Mucosa of rectum (tissue), 2 donors: ENCODE measurements around the gene ABR.

Experiments
- H3K27ac ChIP-seq, 2 donors: one replicate each; pipeline ENCODE4 v1.7.0; 2013; ENCODE audit warnings: inconsistent platforms in 2 of 2, low read depth in 2 of 2, low read length in 2 of 2
- H3K27me3 ChIP-seq, 2 donors: one replicate each; pipeline ENCODE4 v1.7.0; 2013; ENCODE audit warnings: low read length in 2 of 2; ENCODE audit not compliant: control insufficient read depth in 2 of 2, insufficient read depth in 2 of 2
- H3K36me3 ChIP-seq, 2 donors: one replicate each; pipeline ENCODE4 v1.7.0; 2013; ENCODE audit warnings: low read length in 2 of 2; ENCODE audit not compliant: control insufficient read depth in 2 of 2, insufficient read depth in 2 of 2
- H3K4me1 ChIP-seq, 2 donors: one replicate each; pipeline ENCODE4 v1.7.0; 2013; ENCODE audit warnings: low read length in 2 of 2, mild to moderate bottlenecking in 1 of 2; ENCODE audit not compliant: control insufficient read depth in 2 of 2, insufficient read depth in 2 of 2
- H3K4me3 ChIP-seq, 2 donors: one replicate each; pipeline ENCODE4 v1.7.0; 2013; ENCODE audit warnings: low read length in 2 of 2
- H3K9ac ChIP-seq, 2 donors: one replicate each; pipeline ENCODE4 v1.7.0; 2013; ENCODE audit warnings: low read length in 2 of 2, low read depth in 1 of 2, mild to moderate bottlenecking in 1 of 2
- H3K9me3 ChIP-seq, 2 donors: one replicate each; pipeline ENCODE4 v1.7.0; 2013; ENCODE audit warnings: low read length in 2 of 2; ENCODE audit not compliant: control insufficient read depth in 2 of 2
- donor health status: healthy.
- donor health status: Normal muscosa, but diverticular disease.

ABR gene

DNA sequence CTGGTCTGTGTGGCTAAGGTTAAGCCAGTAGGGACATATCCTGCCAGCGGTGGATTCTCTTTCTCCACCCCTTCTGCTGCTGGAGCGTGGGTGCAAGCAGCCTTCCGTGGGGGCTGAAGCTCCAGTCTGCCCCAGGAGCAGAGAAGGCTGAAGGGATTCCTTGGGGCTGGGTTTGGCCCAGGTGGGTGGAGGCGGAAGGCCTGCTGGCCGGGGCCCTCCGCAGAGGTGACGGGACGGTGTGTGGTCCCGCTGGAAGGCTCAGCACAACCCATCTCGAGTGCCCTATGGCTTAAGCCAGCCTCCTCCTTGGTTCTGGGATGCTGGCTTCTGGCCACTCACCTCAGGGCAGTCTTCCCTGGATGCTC, 169.7 kb downstream of the ABR start:
- Histone ChIP-seq H3K27ac (no peak overlapping the region), H3K36me3 (peaks cover 64 to 68% of the 10 kb centered on the region in 2 donors), H3K4me3 (no peak overlapping the region), H3K4me1 (peaks cover 3 to 22% of the 10 kb centered on the region in 2 donors), H3K9ac (no peak overlapping the region), H3K27me3 (no peaks in the 10 kb centered on the region), H3K9me3 (no peaks in the 10 kb centered on the region)

DNA sequence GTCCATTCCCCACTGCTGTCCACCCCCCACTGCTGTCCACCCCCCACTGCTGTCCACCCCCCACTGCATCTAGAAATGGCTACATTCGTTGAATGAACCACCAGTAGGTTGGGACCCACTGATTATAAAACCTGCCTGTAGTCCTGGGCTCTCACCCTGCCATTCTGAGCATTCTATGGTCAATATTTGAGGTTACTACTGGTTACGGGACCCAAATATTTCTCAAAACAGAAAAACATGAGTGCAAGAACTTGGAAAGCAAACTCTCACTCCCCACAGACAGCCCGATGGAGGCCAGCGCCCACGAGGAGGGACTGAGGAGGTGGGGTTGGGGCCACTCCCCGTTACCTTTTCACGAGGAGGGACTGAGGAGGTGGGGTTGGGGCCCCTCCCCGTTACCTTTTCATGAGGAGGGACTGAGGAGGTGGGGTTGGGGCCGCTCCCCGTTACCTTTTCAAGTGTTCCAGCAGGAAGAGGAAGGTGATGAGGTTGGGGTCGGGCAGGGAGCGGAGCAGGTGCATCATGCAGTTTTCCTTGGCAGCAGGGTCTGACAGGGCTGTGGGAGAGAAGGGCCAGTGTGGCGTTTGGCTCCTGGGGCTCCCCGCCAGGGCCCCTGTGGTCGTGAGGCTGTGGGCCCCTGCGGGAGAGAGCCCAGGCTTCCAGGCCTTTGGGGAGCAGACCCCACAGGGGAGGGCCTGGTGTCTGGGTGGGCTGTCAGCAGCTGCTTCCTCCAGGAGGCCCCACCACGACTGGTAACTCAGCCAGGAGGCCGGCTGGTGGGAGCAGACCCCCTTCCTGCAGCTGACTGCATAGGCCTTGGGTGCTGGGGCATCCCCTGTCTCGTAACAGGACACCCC, 170.3 kb downstream of the ABR start:
- Histone ChIP-seq H3K36me3 (peaks cover 71 to 74% of the 10 kb centered on the region in 2 donors), H3K27me3 (no peaks in the 10 kb centered on the region), H3K4me3 (no peak overlapping the region), H3K4me1 (peaks cover 3 to 25% of the 10 kb centered on the region in 2 donors), H3K9ac (no peak overlapping the region), H3K9me3 (no peaks in the 10 kb centered on the region), H3K27ac (peak overlapping the region in 1 of 2 donors; percentile 8)

DNA sequence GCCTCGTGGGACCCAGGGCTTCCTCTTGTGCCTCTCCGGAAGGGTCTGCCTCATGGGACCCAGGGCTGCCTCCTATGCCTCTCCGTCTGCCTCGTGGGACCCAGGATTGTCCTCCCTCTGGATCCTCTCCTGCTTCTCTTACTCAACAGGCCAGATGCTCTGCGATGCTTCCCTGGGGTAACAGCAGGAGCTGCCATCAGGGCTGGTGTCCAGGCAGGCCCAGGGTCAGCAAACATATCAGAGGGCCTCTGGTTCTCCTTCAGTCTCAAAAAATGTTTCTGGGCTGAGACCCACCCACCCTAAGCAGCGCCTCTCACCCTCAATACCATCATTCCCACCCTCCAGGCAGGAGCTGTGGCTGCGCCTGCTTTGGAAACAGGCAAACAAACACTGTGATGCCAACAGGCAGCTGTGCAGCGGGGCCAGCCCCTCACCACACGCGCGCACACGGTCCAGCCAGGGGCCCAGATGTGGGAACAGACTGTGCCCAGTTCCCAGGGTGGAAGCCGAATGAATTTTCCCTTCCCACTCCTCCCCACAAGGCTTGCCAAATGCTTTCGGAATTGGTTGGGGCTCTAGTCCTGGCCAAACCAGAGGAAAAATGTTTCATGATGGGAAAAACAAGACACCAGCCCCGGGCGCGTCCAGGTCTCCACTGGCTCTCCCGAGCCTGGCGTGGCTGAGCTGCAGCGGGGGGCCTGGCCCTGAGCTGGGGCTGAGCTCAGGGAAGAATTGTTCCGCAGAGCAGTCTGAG, 171.6 kb downstream of the ABR start:
- no peak overlapping the region for H3K9ac ChIP-seq
- peaks cover 82 to 84% of the 10 kb centered on the region in 2 donors for H3K36me3 ChIP-seq
- peaks cover 6 to 25% of the 10 kb centered on the region in 2 donors for H3K4me1 ChIP-seq
- no peak overlapping the region for H3K4me3 ChIP-seq
- peak overlapping the region in 1 of 2 donors; percentile 45 for H3K27ac ChIP-seq
- no peaks in the 10 kb centered on the region for H3K27me3 ChIP-seq
- no peaks in the 10 kb centered on the region for H3K9me3 ChIP-seq

DNA sequence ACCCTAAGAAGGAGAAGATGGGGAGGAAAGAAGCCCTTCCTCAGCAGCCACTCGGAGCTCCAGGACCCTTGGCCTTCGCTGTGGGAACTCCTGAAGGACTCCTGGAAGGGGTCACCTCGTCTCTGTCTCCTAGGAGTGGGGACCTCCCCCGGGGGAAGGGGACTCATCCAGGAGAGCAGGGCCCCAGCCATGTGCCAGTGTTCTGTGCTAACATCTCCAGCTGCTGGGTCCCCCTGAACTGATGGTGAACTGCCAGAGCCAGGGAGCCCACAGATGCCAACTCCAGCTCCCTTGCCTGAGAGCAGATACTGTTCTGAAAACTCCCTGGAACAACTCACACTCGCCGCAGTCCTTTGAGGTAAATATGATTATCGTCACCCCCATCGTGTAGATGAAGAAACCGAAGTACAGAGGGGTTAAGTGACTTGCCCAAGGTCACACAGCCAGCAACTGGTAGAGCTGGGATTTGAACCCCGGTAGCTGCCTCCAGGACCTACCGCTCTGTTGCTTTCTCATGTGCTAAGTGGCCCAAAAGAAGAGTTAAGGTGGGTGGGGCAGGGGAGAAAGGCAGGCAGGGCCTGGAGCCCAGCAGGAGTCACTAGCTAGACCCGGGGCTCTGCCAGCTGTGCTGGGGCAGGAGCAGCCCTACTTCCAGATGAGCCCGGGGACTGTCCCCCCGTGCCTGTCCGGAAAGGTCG, 172.3 kb downstream of the ABR start:
- H3K4me1 ChIP-seq, result peaks cover 9 to 25% of the 10 kb centered on the region in 2 donors

DNA sequence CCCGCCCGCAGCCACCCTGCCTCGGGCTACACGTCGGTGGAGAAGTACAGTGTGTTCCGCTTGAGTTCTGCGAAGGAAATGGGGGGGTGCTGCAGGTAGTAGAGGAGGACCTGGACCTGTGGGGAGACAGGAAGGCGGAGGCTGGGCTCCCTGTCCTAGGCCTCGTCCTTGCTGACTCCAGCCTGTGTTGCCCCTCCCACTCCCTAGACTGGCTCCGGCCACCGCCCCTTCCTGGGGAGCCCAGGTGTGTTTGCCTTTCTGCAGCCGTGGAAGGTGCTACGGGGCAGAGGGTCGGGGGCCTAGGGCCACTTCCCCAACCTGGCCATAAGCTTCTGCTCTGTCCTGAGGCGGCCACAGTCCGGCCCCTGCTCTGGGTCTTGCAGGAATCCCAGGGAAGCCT, 173.7 kb downstream of the ABR start:
- Histone ChIP-seq H3K27me3 (no peaks in the 10 kb centered on the region), H3K36me3 (peaks cover 87 to 93% of the 10 kb centered on the region in 2 donors), H3K27ac (peak overlapping the region; percentile 52 to 83), H3K4me1 (peaks cover 11 to 29% of the 10 kb centered on the region in 2 donors), H3K9ac (peak overlapping the region in 1 of 2 donors; percentile 35), H3K4me3 (no peak overlapping the region), H3K9me3 (no peaks in the 10 kb centered on the region)

More for the DNA sequence above, 172.3 kb downstream of the ABR start:
- Histone ChIP-seq H3K36me3 (peaks cover 86 to 87% of the 10 kb centered on the region in 2 donors), H3K9ac (no peak overlapping the region), H3K4me3 (no peak overlapping the region), H3K27me3 (no peaks in the 10 kb centered on the region), H3K9me3 (no peaks in the 10 kb centered on the region), H3K27ac (peak overlapping the region in 1 of 2 donors; percentile 45)

DNA sequence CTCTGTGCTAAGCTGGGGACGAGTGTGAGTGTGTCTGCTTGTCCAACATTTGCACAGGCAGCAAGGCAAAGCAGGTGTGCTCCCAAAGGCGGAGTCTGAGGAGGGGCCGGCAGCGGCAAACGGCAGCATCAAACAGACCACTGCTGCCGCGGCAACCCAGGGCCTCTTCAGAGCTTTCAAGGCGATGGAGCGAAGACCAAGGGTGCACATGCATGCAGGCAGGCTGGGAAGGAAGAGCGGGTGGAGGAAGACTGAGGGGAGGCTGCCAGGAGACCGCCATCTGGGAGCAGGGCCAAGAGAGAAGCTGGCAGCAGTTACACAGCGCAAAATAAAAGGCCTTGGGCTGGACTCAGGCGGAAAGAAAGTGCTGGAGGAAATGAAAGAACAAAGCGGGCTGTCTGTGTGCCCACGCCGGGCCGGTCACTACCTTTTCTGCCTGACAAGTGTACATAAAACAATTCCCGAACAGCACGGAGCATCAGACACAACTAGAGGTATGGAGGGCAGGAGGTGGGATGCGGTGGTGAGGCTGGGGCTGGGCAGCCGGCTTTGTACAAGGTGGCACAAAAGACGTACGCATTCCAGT, 174.3 kb downstream of the ABR start:
- peaks cover 88 to 93% of the 10 kb centered on the region in 2 donors for H3K36me3 ChIP-seq
- peak overlapping the region in 1 of 2 donors; percentile 35 for H3K9ac ChIP-seq
- H3K27ac ChIP-seq, result peak overlapping the region; percentile 52 to 83

DNA sequence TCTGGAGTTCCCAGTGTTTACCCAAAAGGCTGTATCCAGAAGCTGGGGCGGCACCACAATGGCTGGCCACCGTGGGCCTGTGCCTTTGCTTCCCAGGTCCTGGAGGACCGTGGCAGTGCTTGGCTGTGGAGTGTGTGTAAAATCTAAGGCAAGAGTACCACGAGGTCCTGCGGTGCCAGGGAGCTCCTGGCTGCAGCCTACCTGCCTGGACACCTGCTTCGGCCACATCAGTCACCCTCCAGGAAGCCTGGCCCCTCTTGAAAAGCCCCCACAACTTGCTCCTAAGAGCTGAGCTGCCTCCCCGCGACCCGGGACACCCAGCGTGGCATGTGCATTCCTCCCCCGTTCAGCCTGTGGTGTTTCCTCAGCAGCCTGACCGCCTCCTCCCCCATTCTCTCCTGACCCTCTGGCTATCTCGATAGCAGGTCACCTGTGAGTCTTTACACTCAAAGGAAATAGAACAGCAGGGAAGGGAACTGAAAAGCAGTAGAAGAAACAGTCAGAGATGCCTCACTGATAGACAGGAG, 174.9 kb downstream of the ABR start:
- H3K36me3 ChIP-seq, result peaks cover 84 to 90% of the 10 kb centered on the region in 2 donors
- H3K9ac ChIP-seq, result no peak overlapping the region
- no peaks in the 10 kb centered on the region for H3K27me3 ChIP-seq
- no peak overlapping the region for H3K4me3 ChIP-seq
- H3K9me3 ChIP-seq, result no peaks in the 10 kb centered on the region
- H3K4me1 ChIP-seq, result peaks cover 11 to 38% of the 10 kb centered on the region in 2 donors
- peak overlapping the region; percentile 39 to 48 for H3K27ac ChIP-seq

More for the DNA sequence above, 174.3 kb downstream of the ABR start:
- Histone ChIP-seq H3K4me1 (peaks cover 11 to 35% of the 10 kb centered on the region in 2 donors), H3K27me3 (no peaks in the 10 kb centered on the region), H3K4me3 (no peak overlapping the region), H3K9me3 (no peaks in the 10 kb centered on the region)

DNA sequence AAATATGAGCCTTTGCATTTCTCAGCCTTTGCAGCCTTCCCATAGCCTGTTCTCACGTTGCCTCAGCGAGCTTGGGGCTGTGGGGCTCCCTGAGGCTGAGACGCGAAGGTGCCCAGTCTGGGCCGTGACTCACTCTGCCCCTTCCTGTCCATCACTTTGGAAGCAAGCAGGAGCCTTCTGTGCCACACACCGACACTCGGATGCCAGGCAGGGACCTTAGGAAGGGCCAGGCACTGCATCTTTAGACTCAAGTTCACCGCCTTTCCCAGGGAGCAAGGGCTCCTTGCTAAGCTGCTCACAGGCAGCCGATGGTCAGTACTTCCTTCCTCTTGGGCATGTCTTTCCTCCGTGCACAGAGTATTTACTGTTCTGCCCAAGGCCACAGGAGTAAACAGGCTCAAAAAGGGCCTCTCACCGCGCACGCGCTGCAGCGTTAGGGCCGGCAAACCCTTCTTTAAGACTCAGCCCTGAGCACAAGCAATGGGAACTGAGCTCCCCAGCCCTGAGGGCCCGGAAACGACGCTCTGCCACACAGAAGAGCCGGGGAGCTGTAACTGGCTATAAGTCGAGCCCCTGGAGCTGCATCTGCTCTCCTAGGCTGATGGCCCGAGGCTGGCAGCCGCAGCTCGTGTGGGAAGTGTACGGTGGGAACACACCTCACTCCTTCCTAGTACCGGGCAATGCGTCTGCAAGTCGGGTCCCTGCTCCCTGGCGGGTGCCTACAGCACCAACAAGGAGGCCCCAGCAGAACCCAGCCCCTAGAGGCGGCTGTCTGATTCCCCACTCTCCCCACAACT, 175.6 kb downstream of the ABR start:
- peak overlapping the region; percentile 8 to 48 for H3K27ac ChIP-seq
- H3K4me1 ChIP-seq, result peaks cover 11 to 38% of the 10 kb centered on the region in 2 donors
- H3K4me3 ChIP-seq, result no peak overlapping the region
- no peaks in the 10 kb centered on the region for H3K27me3 ChIP-seq
- peaks cover 82 to 88% of the 10 kb centered on the region in 2 donors for H3K36me3 ChIP-seq
- H3K9ac ChIP-seq, result no peak overlapping the region
- H3K9me3 ChIP-seq, result no peaks in the 10 kb centered on the region

DNA sequence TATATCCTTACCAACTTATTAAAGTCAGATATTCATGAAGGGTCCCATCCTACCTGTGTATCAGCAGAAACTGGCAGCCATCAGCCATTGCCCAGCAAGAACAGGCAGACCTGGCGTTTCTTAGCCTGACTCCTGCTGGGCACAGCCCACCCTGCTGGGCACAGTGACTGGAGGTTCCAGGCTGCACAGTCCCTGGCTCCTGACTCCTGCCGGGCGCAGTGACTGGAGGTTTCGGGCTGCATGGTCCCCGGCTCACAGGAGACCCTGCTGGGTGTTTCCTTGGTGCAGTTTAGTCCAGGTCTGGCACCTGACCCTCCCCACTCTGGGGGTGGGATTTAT, 176.2 kb downstream of the ABR start:
- H3K9ac ChIP-seq, result no peak overlapping the region
- H3K27ac ChIP-seq, result peak overlapping the region in 1 of 2 donors; percentile 48
- H3K4me1 ChIP-seq, result peaks cover 11 to 38% of the 10 kb centered on the region in 2 donors
- H3K27me3 ChIP-seq, result no peaks in the 10 kb centered on the region
- H3K4me3 ChIP-seq, result no peak overlapping the region
- peaks cover 77 to 82% of the 10 kb centered on the region in 2 donors for H3K36me3 ChIP-seq
- H3K9me3 ChIP-seq, result no peaks in the 10 kb centered on the region
